GM12891 (cell line): Measurements from ENCODE around the gene LPO.

ENCODE experiments used
- PAX5 ChIP-seq: IDR thresholded peaks from 2 replicates; pipeline ENCODE4 v1.6.1; 2011; ENCODE audit warnings: low read length, moderate library complexity, mild to moderate bottlenecking; ENCODE audit not compliant: insufficient read depth, severe bottlenecking
- POLR2A ChIP-seq: IDR thresholded peaks from 2 replicates; pipeline ENCODE4 v1.6.1; 2011; ENCODE audit warnings: low read depth, low read length, control low read depth
- POLR2AphosphoS5 ChIP-seq: IDR thresholded peaks from 2 replicates; pipeline ENCODE4 v1.6.1; 2011; ENCODE audit warnings: low read depth, low read length, control low read depth
- POU2F2 ChIP-seq: IDR thresholded peaks from 2 replicates; pipeline ENCODE4 v1.6.1; 2011; ENCODE audit warnings: low read depth, mild to moderate bottlenecking, control low read depth, low read length, moderate library complexity
- SPI1 ChIP-seq: IDR thresholded peaks from 2 replicates; pipeline ENCODE4 v1.6.1; 2011; ENCODE audit warnings: low read depth, low read length, control low read depth
- TAF1 ChIP-seq: IDR thresholded peaks from 2 replicates; pipeline ENCODE4 v1.6.1; 2011; ENCODE audit warnings: low read depth, low read length, control low read depth

DNA sequence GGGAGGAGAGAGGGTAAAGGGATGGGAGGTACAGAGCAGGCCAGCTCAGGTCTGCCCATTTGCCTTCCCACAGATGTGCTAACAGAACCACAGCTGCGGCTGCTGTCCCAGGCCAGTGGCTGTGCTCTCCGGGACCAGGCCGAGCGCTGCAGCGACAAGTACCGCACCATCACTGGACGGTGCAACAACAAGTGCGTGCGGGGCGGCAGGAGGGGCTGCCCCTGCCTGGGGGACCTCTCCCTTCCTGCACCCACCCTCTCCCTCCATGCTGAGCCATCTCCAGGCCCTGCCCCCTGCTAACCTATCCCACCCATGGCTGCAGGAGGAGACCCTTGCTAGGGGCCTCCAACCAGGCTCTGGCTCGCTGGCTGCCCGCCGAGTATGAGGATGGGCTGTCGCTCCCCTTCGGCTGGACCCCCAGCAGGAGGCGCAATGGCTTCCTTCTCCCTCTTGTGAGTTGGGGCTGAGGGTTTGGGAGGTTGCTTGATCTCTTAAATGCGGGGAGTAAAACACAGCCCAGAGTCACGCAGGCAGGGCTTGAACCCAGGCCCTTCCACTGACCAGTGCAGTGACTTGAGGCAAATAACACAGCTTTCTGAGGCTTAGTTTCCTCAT, 44.6 kb upstream of the LPO start:
- TF ChIP-seq POLR2A = no peak
- no peak for TF ChIP-seq POLR2AphosphoS5
- TF ChIP-seq TAF1 = no peak
- no peak for TF ChIP-seq SPI1
- TF ChIP-seq PAX5 = no peak
- TF ChIP-seq POU2F2 = no peak
